Measurements from ENCODE around the gene OR52B6.

DNA sequence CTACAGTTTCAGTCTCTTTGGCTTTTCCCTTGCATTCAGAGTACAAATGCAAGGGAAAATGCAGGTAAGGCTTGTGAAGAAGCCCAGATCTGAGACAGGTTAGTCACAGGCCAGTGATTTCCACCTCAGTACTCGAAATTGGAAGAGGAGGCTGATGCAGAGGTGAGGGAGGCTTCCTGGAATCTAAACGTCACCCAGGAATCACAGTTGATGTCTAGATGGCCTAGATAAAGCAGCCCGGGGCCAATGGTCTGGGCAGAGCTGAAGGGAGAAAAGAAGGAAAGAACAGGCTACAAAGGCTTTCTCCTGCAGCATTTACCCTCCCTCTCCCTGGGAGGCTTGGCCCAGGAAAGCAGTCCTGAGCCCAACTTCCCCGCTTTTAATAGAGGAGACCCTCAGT is 24.2 kb downstream of the OR52B6 start:
- TF ChIP-seq, protein P1, sequence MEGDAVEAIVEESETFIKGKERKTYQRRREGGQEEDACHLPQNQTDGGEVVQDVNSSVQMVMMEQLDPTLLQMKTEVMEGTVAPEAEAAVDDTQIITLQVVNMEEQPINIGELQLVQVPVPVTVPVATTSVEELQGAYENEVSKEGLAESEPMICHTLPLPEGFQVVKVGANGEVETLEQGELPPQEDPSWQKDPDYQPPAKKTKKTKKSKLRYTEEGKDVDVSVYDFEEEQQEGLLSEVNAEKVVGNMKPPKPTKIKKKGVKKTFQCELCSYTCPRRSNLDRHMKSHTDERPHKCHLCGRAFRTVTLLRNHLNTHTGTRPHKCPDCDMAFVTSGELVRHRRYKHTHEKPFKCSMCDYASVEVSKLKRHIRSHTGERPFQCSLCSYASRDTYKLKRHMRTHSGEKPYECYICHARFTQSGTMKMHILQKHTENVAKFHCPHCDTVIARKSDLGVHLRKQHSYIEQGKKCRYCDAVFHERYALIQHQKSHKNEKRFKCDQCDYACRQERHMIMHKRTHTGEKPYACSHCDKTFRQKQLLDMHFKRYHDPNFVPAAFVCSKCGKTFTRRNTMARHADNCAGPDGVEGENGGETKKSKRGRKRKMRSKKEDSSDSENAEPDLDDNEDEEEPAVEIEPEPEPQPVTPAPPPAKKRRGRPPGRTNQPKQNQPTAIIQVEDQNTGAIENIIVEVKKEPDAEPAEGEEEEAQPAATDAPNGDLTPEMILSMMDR (IDR thresholded peaks at IDR 0.05; ENCODE audit: low read depth, low read length, missing input control), result no peak
- no peak for TF ChIP-seq GABPA (IDR thresholded peaks at IDR 0.05 in 1 of 2, conservative IDR thresholded peaks at IDR 0.05 in 1 of 2)
- TF ChIP-seq, protein P2, sequence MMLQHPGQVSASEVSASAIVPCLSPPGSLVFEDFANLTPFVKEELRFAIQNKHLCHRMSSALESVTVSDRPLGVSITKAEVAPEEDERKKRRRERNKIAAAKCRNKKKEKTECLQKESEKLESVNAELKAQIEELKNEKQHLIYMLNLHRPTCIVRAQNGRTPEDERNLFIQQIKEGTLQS (IDR thresholded peaks at IDR 0.05), result no peak
- no peak for TF ChIP-seq RAD21 (IDR thresholded peaks at IDR 0.05)
- TF ChIP-seq SP1 (IDR thresholded peaks at IDR 0.05), result no peak
- TF ChIP-seq HNF4A (conservative IDR thresholded peaks at IDR 0.05), result no peak
- no peak for TF ChIP-seq YY1 (IDR thresholded peaks at IDR 0.05)
- TF ChIP-seq, protein P3, sequence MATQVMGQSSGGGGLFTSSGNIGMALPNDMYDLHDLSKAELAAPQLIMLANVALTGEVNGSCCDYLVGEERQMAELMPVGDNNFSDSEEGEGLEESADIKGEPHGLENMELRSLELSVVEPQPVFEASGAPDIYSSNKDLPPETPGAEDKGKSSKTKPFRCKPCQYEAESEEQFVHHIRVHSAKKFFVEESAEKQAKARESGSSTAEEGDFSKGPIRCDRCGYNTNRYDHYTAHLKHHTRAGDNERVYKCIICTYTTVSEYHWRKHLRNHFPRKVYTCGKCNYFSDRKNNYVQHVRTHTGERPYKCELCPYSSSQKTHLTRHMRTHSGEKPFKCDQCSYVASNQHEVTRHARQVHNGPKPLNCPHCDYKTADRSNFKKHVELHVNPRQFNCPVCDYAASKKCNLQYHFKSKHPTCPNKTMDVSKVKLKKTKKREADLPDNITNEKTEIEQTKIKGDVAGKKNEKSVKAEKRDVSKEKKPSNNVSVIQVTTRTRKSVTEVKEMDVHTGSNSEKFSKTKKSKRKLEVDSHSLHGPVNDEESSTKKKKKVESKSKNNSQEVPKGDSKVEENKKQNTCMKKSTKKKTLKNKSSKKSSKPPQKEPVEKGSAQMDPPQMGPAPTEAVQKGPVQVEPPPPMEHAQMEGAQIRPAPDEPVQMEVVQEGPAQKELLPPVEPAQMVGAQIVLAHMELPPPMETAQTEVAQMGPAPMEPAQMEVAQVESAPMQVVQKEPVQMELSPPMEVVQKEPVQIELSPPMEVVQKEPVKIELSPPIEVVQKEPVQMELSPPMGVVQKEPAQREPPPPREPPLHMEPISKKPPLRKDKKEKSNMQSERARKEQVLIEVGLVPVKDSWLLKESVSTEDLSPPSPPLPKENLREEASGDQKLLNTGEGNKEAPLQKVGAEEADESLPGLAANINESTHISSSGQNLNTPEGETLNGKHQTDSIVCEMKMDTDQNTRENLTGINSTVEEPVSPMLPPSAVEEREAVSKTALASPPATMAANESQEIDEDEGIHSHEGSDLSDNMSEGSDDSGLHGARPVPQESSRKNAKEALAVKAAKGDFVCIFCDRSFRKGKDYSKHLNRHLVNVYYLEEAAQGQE (IDR thresholded peaks at IDR 0.05), result no peak
- TF ChIP-seq TAF1 (conservative IDR thresholded peaks at IDR 0.05), result no peak
- TF ChIP-seq MAX (IDR thresholded peaks at IDR 0.05), result no peak
- no peak for TF ChIP-seq EGR1 (IDR thresholded peaks at IDR 0.05; ENCODE audit: low read depth in 2 of 2)
- no peak for TF ChIP-seq NR2F2 (IDR thresholded peaks at IDR 0.05)

Data from liver (tissue), 3 donors.